Loucy (cell line): ENCODE results near the gene GNA15.

Experiments used
- CTCF ChIP-seq: fragments of 200-600 bp; sonication (generic); conservative IDR thresholded peaks from 2 replicates; pipeline ENCODE4 v1.5.1; 2014; ENCODE audit warnings: mild to moderate bottlenecking, antibody characterized with exemption, low read length
- EZH2phosphoT487 ChIP-seq: fragments of 200-600 bp; IDR thresholded peaks from 2 replicates; pipeline ENCODE4 v1.6.1; 2018; ENCODE audit warnings: antibody characterized with exemption, mild to moderate bottlenecking, moderate library complexity, borderline replicate concordance

- TF ChIP-seq CTCF = no peak
- TF ChIP-seq EZH2phosphoT487 = no peak
Measured at GRCh38 chr19:3203805-3204645, 68.2 kb downstream of the GNA15 start.
